ENCODE data around the gene CMTM3. TPM values are rescaled to one million over a fixed set of nuclear protein-coding genes. Genes with fewer than 3 reads are reported as not detected.

CMTM3 gene
- polyA plus RNA-seq, 1 of the 3 experiments (the other 2 are of a cell fraction) = 69.4 TPM

- no peaks in the 10 kb centered on the region for H3K9me3 ChIP-seq
- H2AFZ ChIP-seq (ENCODE audit: low read depth) = no peak overlapping the region
- H3K9ac ChIP-seq = no peak overlapping the region
- no peak overlapping the region for H3K4me2 ChIP-seq
- H3K36me3 ChIP-seq (replicated peaks in 1 of 2; ENCODE audit: control insufficient read depth in 1 of 2, insufficient read depth in 2 of 2, low read length in 1 of 2) = no peaks in the 10 kb centered on the region
- ChIA-PET CTCF (interaction anchor here (0.8 to 2.0 kb wide), 2 partner anchors 42 to 213 kb away, joined by 3 to 10 read pairs; no protein-coding TSS in a partner anchor), POLR2A (no interaction called here)
- H3K4me3 ChIP-seq (ENCODE audit: low read depth in 2 of 2, low read length in 1 of 2) = no peak overlapping the region
- no peak overlapping the region for H3K27ac ChIP-seq (ENCODE audit: low read depth in 2 of 2, low read length in 1 of 2)
- peaks cover 4 to 6% of the 10 kb centered on the region in 2 experiments; a peak in 1 of 4 replicates for H3K4me1 ChIP-seq (ENCODE audit: control insufficient read depth in 1 of 2, insufficient read depth in 2 of 2, low read depth in 1 of 2, low read length in 1 of 2)
- H4K20me1 ChIP-seq (ENCODE audit: insufficient read depth) = no peaks in the 10 kb centered on the region
- H3K79me2 ChIP-seq (ENCODE audit: insufficient read depth) = peaks cover 6% of the 10 kb centered on the region; the same call in 1 of the 2 replicates
- no peaks in the 10 kb centered on the region for H3K9me2 ChIP-seq
- 88% methylated on average over 2 of the region's 2 CpGs for WGBS (ENCODE audit: low lambda C conversion rate)
- DNase-seq = no peak
- H3F3A ChIP-seq (replicated peaks; ENCODE audit: insufficient read depth) = no peaks in the 10 kb centered on the region
- TF ChIP-seq FOXM1 (IDR thresholded peaks at IDR 0.05; ENCODE audit: low read depth) (no peak), RCOR1 (IDR thresholded peaks at IDR 0.05; ENCODE audit: low read length) (no peak), MEF2A (IDR thresholded peaks at IDR 0.05; ENCODE audit: borderline replicate concordance, low read depth) (no peak), POLR2AphosphoS5 (IDR thresholded peaks at IDR 0.05; ENCODE audit: low read depth, low read length) (no peak), TEAD4 (IDR thresholded peaks at IDR 0.05; ENCODE audit: borderline replicate concordance, insufficient read depth) (no peak), CTCF (IDR thresholded peaks at IDR 0.05) (no peak), ELF1 (IDR thresholded peaks at IDR 0.05) (no peak), EZH2phosphoT487 (IDR thresholded peaks at IDR 0.05; ENCODE audit: borderline replicate concordance, low read depth) (no peak), RXRA (IDR thresholded peaks at IDR 0.05; ENCODE audit: borderline replicate concordance, low read depth) (no peak), FOXJ3 (CRISPR knock-in tag; IDR thresholded peaks at IDR 0.05) (no peak)
- TF ChIP-seq, protein P1, sequence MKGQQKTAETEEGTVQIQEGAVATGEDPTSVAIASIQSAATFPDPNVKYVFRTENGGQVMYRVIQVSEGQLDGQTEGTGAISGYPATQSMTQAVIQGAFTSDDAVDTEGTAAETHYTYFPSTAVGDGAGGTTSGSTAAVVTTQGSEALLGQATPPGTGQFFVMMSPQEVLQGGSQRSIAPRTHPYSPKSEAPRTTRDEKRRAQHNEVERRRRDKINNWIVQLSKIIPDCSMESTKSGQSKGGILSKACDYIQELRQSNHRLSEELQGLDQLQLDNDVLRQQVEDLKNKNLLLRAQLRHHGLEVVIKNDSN (IDR thresholded peaks at IDR 0.05; ENCODE audit: borderline replicate concordance, low read depth) = no peak
- no peaks in the 10 kb centered on the region for H3K27me3 ChIP-seq (ENCODE audit: insufficient read depth)
These were observed 44.7 kb downstream of the CMTM3 start for GRCh38 chr16:66649167-66649566.

GRCh38 chr16:66649636-66650205, 45.2 kb downstream of the CMTM3 start:
- peaks cover 4 to 6% of the 10 kb centered on the region in 2 experiments; a peak in 1 of 4 replicates for H3K4me1 ChIP-seq (ENCODE audit: control insufficient read depth in 1 of 2, insufficient read depth in 2 of 2, low read depth in 1 of 2, low read length in 1 of 2)
- H3K9me3 ChIP-seq = no peaks in the 10 kb centered on the region
- no peaks in the 10 kb centered on the region for H3K36me3 ChIP-seq (replicated peaks in 1 of 2; ENCODE audit: control insufficient read depth in 1 of 2, insufficient read depth in 2 of 2, low read length in 1 of 2)
- H3K4me3 ChIP-seq (ENCODE audit: low read depth in 2 of 2, low read length in 1 of 2) = no peak overlapping the region
- ChIA-PET POLR2A (no interaction called here), CTCF (interaction anchor here (1.0 to 2.5 kb wide), 8 partner anchors 11 to 218 kb away, joined by 4 to 66 read pairs (median 9); partner anchors contain the start of gene CMTM4)
- H2AFZ ChIP-seq (ENCODE audit: low read depth) = no peak overlapping the region
- H4K20me1 ChIP-seq (ENCODE audit: insufficient read depth) = no peaks in the 10 kb centered on the region
- no peaks in the 10 kb centered on the region for H3K27me3 ChIP-seq (ENCODE audit: insufficient read depth)
- H3K79me2 ChIP-seq (ENCODE audit: insufficient read depth) = peaks cover 9% of the 10 kb centered on the region; the same call in 1 of the 2 replicates
- H3K27ac ChIP-seq (ENCODE audit: low read depth in 2 of 2, low read length in 1 of 2) = no peak overlapping the region
- no peak for DNase-seq
- no peak overlapping the region for H3K4me2 ChIP-seq
- H3K9me2 ChIP-seq = no peaks in the 10 kb centered on the region
- 83% methylated on average over 9 of the region's 9 CpGs for WGBS (ENCODE audit: low lambda C conversion rate)
- TF ChIP-seq, protein P1 (IDR thresholded peaks at IDR 0.05; ENCODE audit: borderline replicate concordance, low read depth) = no peak
- TF ChIP-seq MEF2A (IDR thresholded peaks at IDR 0.05; ENCODE audit: borderline replicate concordance, low read depth) (no peak), GATA2 (CRISPR knock-in tag; IDR thresholded peaks at IDR 0.05) (no peak), TAF1 (IDR thresholded peaks at IDR 0.05; ENCODE audit: borderline replicate concordance, low read depth, low read length) (no peak), TCF12 (IDR thresholded peaks at IDR 0.05) (no peak), POLR2AphosphoS5 (IDR thresholded peaks at IDR 0.05; ENCODE audit: low read depth, low read length) (no peak), NRF1 (IDR thresholded peaks at IDR 0.05; ENCODE audit: low read depth, low read length) (no peak), ELF1 (IDR thresholded peaks at IDR 0.05) (no peak), RFX5 (IDR thresholded peaks at IDR 0.05; ENCODE audit: low read length) (no peak), USF2 (IDR thresholded peaks at IDR 0.05; ENCODE audit: borderline replicate concordance, low read depth, low read length) (no peak), FOXM1 (IDR thresholded peaks at IDR 0.05; ENCODE audit: low read depth) (no peak), TEAD4 (IDR thresholded peaks at IDR 0.05; ENCODE audit: borderline replicate concordance, insufficient read depth) (no peak), EZH2phosphoT487 (IDR thresholded peaks at IDR 0.05; ENCODE audit: borderline replicate concordance, low read depth) (no peak)
- no peak overlapping the region for H3K9ac ChIP-seq
- no peaks in the 10 kb centered on the region for H3F3A ChIP-seq (replicated peaks; ENCODE audit: insufficient read depth)

Data from SK-N-SH (cell line).